Small intestine (tissue), 7 donors: ENCODE measurements around the gene RAPGEF2. TPM values are rescaled to one million over a fixed set of nuclear protein-coding genes. Genes with fewer than 3 reads are reported as not detected.

Experiments
- DNase-seq, 2 donors: peaks; one replicate each; pipeline versions ENCODE4 v3.0.0 to v3.0.0-alpha.2; 2013
- FAIRE-seq: peaks from 2 replicates; lab custom pipeline; 2012; peaks lifted over from hg19 to GRCh38; lab: Jason Lieb, UNC
- H3K27ac ChIP-seq, 3 donors: one replicate each; pipeline ENCODE4 v1.5.1; 2013; ENCODE audit warnings: low read length in 2 of 3, mild to moderate bottlenecking in 2 of 3, control low read depth in 1 of 3, inconsistent platforms in 1 of 3, low read depth in 1 of 3, moderate library complexity in 1 of 3
- H3K27me3 ChIP-seq, 3 donors: one replicate each; pipeline ENCODE4 v1.6.1; 2013; ENCODE audit warnings: low read length in 3 of 3, inconsistent platforms in 1 of 3; ENCODE audit not compliant: control insufficient read depth in 3 of 3, insufficient read depth in 3 of 3
- H3K36me3 ChIP-seq, 3 donors: one replicate each; pipeline ENCODE4 v1.6.1; 2013; ENCODE audit warnings: low read length in 3 of 3, inconsistent platforms in 1 of 3, low read depth in 1 of 3, mild to moderate bottlenecking in 1 of 3, moderate library complexity in 1 of 3; ENCODE audit not compliant: control insufficient read depth in 3 of 3, insufficient read depth in 2 of 3
- H3K4me1 ChIP-seq, 3 donors: one replicate each; pipeline ENCODE4 v1.6.1; 2013; ENCODE audit warnings: low read length in 2 of 3, inconsistent platforms in 1 of 3, low read depth in 1 of 3, mild to moderate bottlenecking in 1 of 3, moderate library complexity in 1 of 3; ENCODE audit not compliant: control insufficient read depth in 3 of 3, insufficient read depth in 2 of 3
- H3K4me3 ChIP-seq, 3 donors: one replicate each; pipeline ENCODE4 v1.5.1; 2013; ENCODE audit warnings: low read length in 3 of 3, control low read depth in 1 of 3, inconsistent platforms in 1 of 3, low read depth in 1 of 3, mild to moderate bottlenecking in 1 of 3, moderate library complexity in 1 of 3
- H3K9me3 ChIP-seq, 2 donors: one replicate each; pipeline ENCODE4 v1.6.1; 2013; ENCODE audit warnings: low read depth in 1 of 2, low read length in 1 of 2; ENCODE audit not compliant: control insufficient read depth in 2 of 2, insufficient read depth in 1 of 2
- WGBS, 3 donors: extraction: QIAGEN DNeasy Blood & Tissue Kit; methylation state at CpG; one replicate each; pipeline ENCODE4 v1.1.7; 2013; 5-methylcytosine and 5-hydroxymethylcytosine counted together
- polyA plus RNA-seq, 4 donors: library from polyadenylated mRNA; stranded (reverse) in 3 of 4; unstranded in 1 of 4; fragments of 200-250 nt in 3 of 4; fragments of 120-200 nt in 1 of 4; gene quantifications; one replicate each; pipeline versions ENCODE4 v1.2.1 to v1.2.3, GENCODE V29; 2013
- donor health status: healthy with polysubstance abuse.
- donor health status: control.
- donor health status: control.
- donor health status: Bipolar disorder and iron deficiency.
- donor health status: healthy.

RAPGEF2 gene
- polyA plus RNA-seq, 4 donors: 7.6 to 49.5 (median 11.8) TPM

- Histone ChIP-seq H3K9me3 (no peaks in the 10 kb centered on the region), H3K27ac (no peak overlapping the region), H3K4me1 (peaks cover 0 to 8% (median 4%) of the 10 kb centered on the region in 3 donors), H3K36me3 (no peaks in the 10 kb centered on the region), H3K4me3 (no peak overlapping the region), H3K27me3 (no peaks in the 10 kb centered on the region)
- no peak for DNase-seq
- FAIRE-seq: no peak
- 89 to 95% (median 92%) methylated on average over 3 of the region's 3 CpGs for WGBS, 3 donors
Measured at GRCh38 chr4:159221280-159221679, 118.4 kb downstream of the RAPGEF2 start.

GRCh38 chr4:159222043-159222552, 119.2 kb downstream of the RAPGEF2 start:
- Histone ChIP-seq H3K9me3 (no peaks in the 10 kb centered on the region), H3K36me3 (no peaks in the 10 kb centered on the region), H3K4me3 (no peak overlapping the region), H3K27me3 (no peaks in the 10 kb centered on the region), H3K27ac (no peak overlapping the region), H3K4me1 (peaks cover 0 to 9% (median 4%) of the 10 kb centered on the region in 3 donors)
- peak; percentile 10 to 48 for DNase-seq
- FAIRE-seq: no peak
- WGBS, 3 donors: 66 to 84% (median 80%) methylated on average over 4 of the region's 4 CpGs

- peak; percentile 65 to 79 for DNase-seq
- Histone ChIP-seq H3K4me1 (peaks cover 4 to 24% (median 5%) of the 10 kb centered on the region in 3 donors), H3K27ac (no peak overlapping the region), H3K9me3 (no peaks in the 10 kb centered on the region), H3K4me3 (no peak overlapping the region), H3K36me3 (no peaks in the 10 kb centered on the region), H3K27me3 (no peaks in the 10 kb centered on the region)
- no peak for FAIRE-seq
- WGBS, 3 donors: 17 to 62% (median 31%) methylated on average over 3 of the region's 3 CpGs
Measured at GRCh38 chr4:159224408-159224807, 121.5 kb downstream of the RAPGEF2 start.

- no peak for FAIRE-seq
- Histone ChIP-seq H3K4me3 (no peak overlapping the region), H3K36me3 (no peaks in the 10 kb centered on the region), H3K4me1 (peaks cover 4 to 24% (median 5%) of the 10 kb centered on the region in 3 donors), H3K9me3 (no peaks in the 10 kb centered on the region), H3K27me3 (no peaks in the 10 kb centered on the region), H3K27ac (peak overlapping the region; percentile 5 to 78 (median 24))
- DNase-seq: peak; percentile 14 to 51
- WGBS, 3 donors: 47 to 60% (median 50%) methylated on average over 3 of the region's 3 CpGs
Measured at GRCh38 chr4:159227378-159227777, 124.5 kb downstream of the RAPGEF2 start.

- Histone ChIP-seq H3K27ac (peak overlapping the region in 2 of 3 donors; percentile 46 to 78), H3K36me3 (no peaks in the 10 kb centered on the region), H3K9me3 (no peaks in the 10 kb centered on the region), H3K27me3 (no peaks in the 10 kb centered on the region), H3K4me3 (peak overlapping the region in 1 of 3 donors; percentile 4), H3K4me1 (peaks cover 4 to 24% (median 5%) of the 10 kb centered on the region in 3 donors)
- peak; percentile 79 to 89 for DNase-seq
- WGBS, 3 donors: 25 to 27% (median 27%) methylated on average over 11 of the region's 11 CpGs
- FAIRE-seq: no peak
Measured at GRCh38 chr4:159227984-159228383, 125.1 kb downstream of the RAPGEF2 start.

- WGBS, 3 donors: 72 to 82% (median 77%) methylated on average over 6 of the region's 6 CpGs
- H3K27ac ChIP-seq: peak overlapping the region in 2 of 3 donors; percentile 11 to 78
- H3K4me3 ChIP-seq: peak overlapping the region in 1 of 3 donors; percentile 24
- peaks cover 1 to 24% (median 5%) of the 10 kb centered on the region in 3 donors for H3K4me1 ChIP-seq
- no peak for FAIRE-seq
- H3K9me3 ChIP-seq: no peaks in the 10 kb centered on the region
- no peaks in the 10 kb centered on the region for H3K27me3 ChIP-seq
- no peaks in the 10 kb centered on the region for H3K36me3 ChIP-seq
- DNase-seq: peak in 1 of 2 donors; percentile 82
Measured at GRCh38 chr4:159229164-159229563, 126.3 kb downstream of the RAPGEF2 start.

- Histone ChIP-seq H3K36me3 (no peaks in the 10 kb centered on the region), H3K9me3 (no peaks in the 10 kb centered on the region), H3K4me3 (no peak overlapping the region), H3K4me1 (peaks cover 0 to 10% (median 4%) of the 10 kb centered on the region in 3 donors), H3K27ac (no peak overlapping the region), H3K27me3 (no peaks in the 10 kb centered on the region)
- FAIRE-seq: no peak
- no peak for DNase-seq
- 76 to 95% (median 85%) methylated on average over 1 of the region's 1 CpG for WGBS, 3 donors
Measured at GRCh38 chr4:159232465-159233106, 129.7 kb downstream of the RAPGEF2 start.

GRCh38 chr4:159235779-159236368, 133.0 kb downstream of the RAPGEF2 start:
- WGBS, 3 donors: 85 to 94% (median 93%) methylated on average over 3 of the region's 3 CpGs
- no peak for DNase-seq
- H3K4me1 ChIP-seq: no peaks in the 10 kb centered on the region
- no peaks in the 10 kb centered on the region for H3K9me3 ChIP-seq
- H3K27ac ChIP-seq: no peak overlapping the region
- no peaks in the 10 kb centered on the region for H3K27me3 ChIP-seq
- H3K4me3 ChIP-seq: no peak overlapping the region
- H3K36me3 ChIP-seq: no peaks in the 10 kb centered on the region
- FAIRE-seq: no peak
